Right lobe of liver (tissue), 6 donors: Measurements from ENCODE around the gene SMIM36. TPM values are rescaled to one million over a fixed set of nuclear protein-coding genes. Genes with fewer than 3 reads are reported as not detected.
A peak's percentile ranks its signal among the peaks of the same experiment; 100 is the strongest.

Experiments used
- ATAC-seq, 4 donors: fragments of 200-7000 bp; cut with Tn5 transposase; one replicate each; pipeline ENCODE4 v1.9.1; 2020; ENCODE audit warnings: mild to moderate bottlenecking in 4 of 4, moderate library complexity in 4 of 4
- DNase-seq, 3 donors: peaks; one replicate each; pipeline ENCODE4 v3.0.0-alpha.2; 2020
- H3K27ac ChIP-seq, 3 donors: fragments of 200-600 bp; one replicate each; pipeline ENCODE4 v1.8.0; 2022
- H3K27me3 ChIP-seq, 2 donors: fragments of 200-600 bp; one replicate each; pipeline ENCODE4 v1.8.0; 2022
- H3K36me3 ChIP-seq, 4 donors: fragments of 200-600 bp; sonication (generic) in 1 of 4; one replicate each; pipeline versions ENCODE4 v1.5.1 to v1.8.0; 2017 to 2022; ENCODE audit warnings: control low read depth in 1 of 4
- H3K4me1 ChIP-seq, 4 donors: fragments of 200-600 bp; sonication (generic) in 1 of 4; one replicate each; pipeline versions ENCODE4 v1.5.1 to v1.8.0; 2017 to 2022; ENCODE audit warnings: control low read depth in 1 of 4
- H3K4me3 ChIP-seq, 3 donors: fragments of 200-600 bp; one replicate each; pipeline ENCODE4 v1.8.0; 2022
- H3K9me3 ChIP-seq, 4 donors: fragments of 200-600 bp; sonication (generic) in 1 of 4; one replicate each; pipeline versions ENCODE4 v1.5.1 to v1.8.0; 2017 to 2022; ENCODE audit warnings: control low read depth in 1 of 4
- CTCF ChIP-seq, 4 donors: fragments of 200-600 bp in 3 of 4; fragments of 450-650 bp in 1 of 4; IDR thresholded peaks; one replicate each; pipeline versions ENCODE4 v1.5.1 to v1.8.0; 2016 to 2022; ENCODE audit warnings: antibody characterized with exemption in 4 of 4, mild to moderate bottlenecking in 2 of 4
- POLR2A ChIP-seq: fragments of 450-650 bp; IDR thresholded peaks from one replicate; pipeline ENCODE4 v1.6.1; 2017; ENCODE audit warnings: antibody characterized with exemption, mild to moderate bottlenecking
- WGBS: methylation state at CpG from one replicate; pipeline ENCODE4 v1.1.6; 2018; ENCODE audit warnings: low coverage, low lambda C conversion rate; ENCODE audit not compliant: insufficient coverage; ENCODE audit errors: missing lambda C conversion rate; 5-methylcytosine and 5-hydroxymethylcytosine counted together
- intact Hi-C, 2 donors: fragments of 100-400 bp; cut with DNase I; formaldehyde crosslinking; loops; one replicate each; pipeline versions ENCODE4 v1.11.2 to v1.14.1; 2022
- total RNA-seq, 6 experiments: library from RNA; depleted of rRNA in 2 of 6; stranded (reverse); fragments of >200 nt in 2 of 6; fragmentation: NEBNext Ultra II Directional in 3 of 6; extraction: Animal tissue kit (Norgen Biotek cat#: 25700) in 3 of 6; gene quantifications; one replicate each; pipeline versions ENCODE4 v1.1.0 to v1.2.4, GENCODE V29; 2016 to 2023
- donor health status: DM: no; HTN: yes; CAD: no.
- donor health status: DM: no; HTN: no; CAD: no.
- donor health status: DM: no; HTN: no; CAD: no.
- donor health status: DM: no; HTN: yes; CAD: no.
- donor health status: DM: no; HTN: yes; CAD: no.

Gene SMIM36
- total RNA-seq, 6 experiments from 2014 or later = not detected

- TF ChIP-seq CTCF (IDR thresholded peaks at IDR 0.05) = no peak
- no peak for TF ChIP-seq POLR2A
- peaks cover 0 to 20% (median 4%) of the 10 kb centered on the region in 4 donors for H3K4me1 ChIP-seq
- intact Hi-C loops = no loop called here
- DNase-seq (no peak), ATAC-seq (peak in 1 of 4 donors; percentile 23)
- H3K27me3 ChIP-seq = no peaks in the 10 kb centered on the region
- no peak overlapping the region for H3K4me3 ChIP-seq
- H3K36me3 ChIP-seq = no peaks in the 10 kb centered on the region
- H3K27ac ChIP-seq = no peak overlapping the region
- H3K9me3 ChIP-seq = no peaks in the 10 kb centered on the region
- WGBS = 59% methylated on average over 5 of the region's 5 CpGs
Observed at GRCh38 chr17:55437159-55437605, 74.1 kb downstream of the SMIM36 start.

GRCh38 chr17:55436224-55437158 lies 74.8 kb downstream of the SMIM36 start:
- TF ChIP-seq CTCF (IDR thresholded peaks at IDR 0.05) = no peak
- TF ChIP-seq POLR2A = no peak
- intact Hi-C loops = no loop called here
- Histone ChIP-seq H3K4me3 (no peak overlapping the region), H3K4me1 (peaks cover 0 to 20% (median 4%) of the 10 kb centered on the region in 4 donors), H3K27me3 (no peaks in the 10 kb centered on the region), H3K27ac (no peak overlapping the region), H3K36me3 (no peaks in the 10 kb centered on the region), H3K9me3 (no peaks in the 10 kb centered on the region)
- ATAC-seq (no peak), DNase-seq (no peak)
- 86% methylated on average over 4 of the region's 4 CpGs for WGBS

GRCh38 chr17:55435408-55435807 lies 75.8 kb downstream of the SMIM36 start:
- no peak for DNase-seq
- Histone ChIP-seq H3K27me3 (no peaks in the 10 kb centered on the region), H3K9me3 (no peaks in the 10 kb centered on the region), H3K36me3 (no peaks in the 10 kb centered on the region), H3K4me1 (peaks cover 0 to 20% (median 4%) of the 10 kb centered on the region in 4 donors), H3K27ac (no peak overlapping the region), H3K4me3 (no peak overlapping the region)
- 73% methylated on average over 2 of the region's 4 CpGs for WGBS
- intact Hi-C loops = no loop called here
- TF ChIP-seq CTCF (IDR thresholded peaks at IDR 0.05) = no peak
- TF ChIP-seq POLR2A = no peak
- ATAC-seq = no peak

- TF ChIP-seq POLR2A = no peak
- no peak for TF ChIP-seq CTCF (IDR thresholded peaks at IDR 0.05)
- H3K4me3 ChIP-seq = no peak overlapping the region
- H3K27ac ChIP-seq = no peak overlapping the region
- intact Hi-C loops = no loop called here
- no peak for ATAC-seq
- H3K4me1 ChIP-seq = peaks cover 0 to 20% (median 4%) of the 10 kb centered on the region in 4 donors
- no peaks in the 10 kb centered on the region for H3K27me3 ChIP-seq
- no peaks in the 10 kb centered on the region for H3K9me3 ChIP-seq
- no peaks in the 10 kb centered on the region for H3K36me3 ChIP-seq
- 82% methylated on average over 1 of the region's 1 CpG for WGBS
- no peak for DNase-seq
Observed at GRCh38 chr17:55434721-55435120, 76.5 kb downstream of the SMIM36 start.
